Nephron (organoid): Measurements from ENCODE around the gene AGAP5.

Experiments used
- H3K27ac Mint-ChIP-seq, 3 experiments: 2 replicates each; pipeline ENCODE4 v1.8.0; 2020; ENCODE audit warnings: mixed read lengths in 3 of 3, mild to moderate bottlenecking in 2 of 3, moderate library complexity in 1 of 3
- H3K27me3 Mint-ChIP-seq: 2 replicates; pipeline ENCODE4 v1.8.0; 2021; ENCODE audit warnings: low read depth, mild to moderate bottlenecking, moderate library complexity, mixed read lengths
- H3K36me3 Mint-ChIP-seq: 2 replicates; pipeline ENCODE4 v1.8.0; 2020; ENCODE audit warnings: low read depth, mixed read lengths
- H3K4me1 Mint-ChIP-seq: 2 replicates; pipeline ENCODE4 v1.8.0; 2020; ENCODE audit warnings: mixed read lengths
- H3K4me3 Mint-ChIP-seq, 3 experiments: 2 replicates each; pipeline ENCODE4 v1.8.0; 2020; ENCODE audit warnings: mild to moderate bottlenecking in 3 of 3, mixed read lengths in 3 of 3, moderate library complexity in 2 of 3
- H3K9me3 Mint-ChIP-seq: 2 replicates; pipeline ENCODE4 v1.8.0; 2020; ENCODE audit warnings: mixed read lengths
- CTCF ChIP-seq, 3 experiments: fragments of 200-600 bp; sonication (generic); IDR thresholded peaks; one replicate each; pipeline ENCODE4 v1.5.0; 2021; ENCODE audit warnings: antibody characterized with exemption in 3 of 3; ENCODE audit not compliant: unreplicated experiment in 3 of 3

The AGAP5 gene

GRCh38 chr10:73734796-73735305 lies 36.9 kb upstream of the AGAP5 start:
- no peaks in the 10 kb centered on the region for H3K9me3 Mint-ChIP-seq
- H3K4me3 Mint-ChIP-seq: peak overlapping the region; percentile 49 to 59 (median 51)
- peaks cover 3% of the 10 kb centered on the region for H3K36me3 Mint-ChIP-seq
- no peaks in the 10 kb centered on the region for H3K27me3 Mint-ChIP-seq
- no peak for TF ChIP-seq CTCF (IDR thresholded peaks at IDR 0.05; ENCODE audit: unreplicated experiment in 3 of 3)
- no peak overlapping the region for H3K27ac Mint-ChIP-seq
- H3K4me1 Mint-ChIP-seq: peaks cover 12% of the 10 kb centered on the region

- H3K9me3 Mint-ChIP-seq: no peaks in the 10 kb centered on the region
- no peak overlapping the region for H3K4me3 Mint-ChIP-seq
- H3K36me3 Mint-ChIP-seq: peaks cover 3% of the 10 kb centered on the region
- no peak overlapping the region for H3K27ac Mint-ChIP-seq
- TF ChIP-seq CTCF (IDR thresholded peaks at IDR 0.05; ENCODE audit: unreplicated experiment in 3 of 3): no peak
- peaks cover 16% of the 10 kb centered on the region for H3K4me1 Mint-ChIP-seq
- no peaks in the 10 kb centered on the region for H3K27me3 Mint-ChIP-seq
Measured at GRCh38 chr10:73734028-73734720, 36.3 kb upstream of the AGAP5 start.

GRCh38 chr10:73732931-73733623 lies 35.2 kb upstream of the AGAP5 start:
- Mint-ChIP-seq H3K9me3 (no peaks in the 10 kb centered on the region), H3K27me3 (no peaks in the 10 kb centered on the region), H3K4me1 (peaks cover 16% of the 10 kb centered on the region), H3K4me3 (no peak overlapping the region), H3K36me3 (peaks cover 3% of the 10 kb centered on the region), H3K27ac (no peak overlapping the region)
- TF ChIP-seq CTCF (IDR thresholded peaks at IDR 0.05; ENCODE audit: unreplicated experiment in 3 of 3): no peak

- H3K36me3 Mint-ChIP-seq: peaks cover 7% of the 10 kb centered on the region
- H3K9me3 Mint-ChIP-seq: no peaks in the 10 kb centered on the region
- H3K4me1 Mint-ChIP-seq: peaks cover 16% of the 10 kb centered on the region
Measured at GRCh38 chr10:73732426-73732825, 34.5 kb upstream of the AGAP5 start.

GRCh38 chr10:73731588-73732375 lies 33.9 kb upstream of the AGAP5 start:
- H3K4me1 Mint-ChIP-seq: peaks cover 16% of the 10 kb centered on the region
- H3K9me3 Mint-ChIP-seq: no peaks in the 10 kb centered on the region
- peak overlapping the region in 2 of 3 experiments; percentile 86 to 98 for H3K27ac Mint-ChIP-seq
- peaks cover 10% of the 10 kb centered on the region for H3K36me3 Mint-ChIP-seq
- peak overlapping the region; percentile 83 to 99 (median 87) for H3K4me3 Mint-ChIP-seq
- H3K27me3 Mint-ChIP-seq: no peaks in the 10 kb centered on the region
- TF ChIP-seq CTCF (IDR thresholded peaks at IDR 0.05; ENCODE audit: unreplicated experiment in 3 of 3): no peak

More at GRCh38 chr10:73732426-73732825, 34.5 kb upstream of the AGAP5 start:
- no peaks in the 10 kb centered on the region for H3K27me3 Mint-ChIP-seq
- no peak for TF ChIP-seq CTCF (IDR thresholded peaks at IDR 0.05; ENCODE audit: unreplicated experiment in 3 of 3)
- H3K4me3 Mint-ChIP-seq: peak overlapping the region; percentile 75 to 87 (median 83)
- peak overlapping the region in 1 of 3 experiments; percentile 86 for H3K27ac Mint-ChIP-seq
